ENCODE results near the gene NKG7. TPM values are rescaled to one million over a fixed set of nuclear protein-coding genes. Genes with fewer than 3 reads are reported as not detected.

The NKG7 gene
- total RNA-seq, 1 donor from 2014 or later, result not detected

GRCh38 chr19:51326216-51327065, 46.0 kb downstream of the NKG7 start:
- Mint-ChIP-seq H3K36me3 (peaks cover 8% of the 10 kb centered on the region), H3K27ac (no peak overlapping the region), H3K9me3 (no peaks in the 10 kb centered on the region), H3K4me3 (no peak overlapping the region), H3K27me3 (peaks cover 10% of the 10 kb centered on the region), H3K4me1 (ENCODE audit: unreplicated experiment) (no peaks in the 10 kb centered on the region)
- DNase-seq (ENCODE audit: extremely low spot score, unreplicated experiment), result no peak
- no peak for TF ChIP-seq CTCF (conservative IDR thresholded peaks at IDR 0.05)

- Mint-ChIP-seq H3K27me3 (peaks cover 10% of the 10 kb centered on the region), H3K36me3 (peaks cover under 1% of the 10 kb centered on the region), H3K9me3 (no peaks in the 10 kb centered on the region), H3K4me1 (ENCODE audit: unreplicated experiment) (peaks cover 4% of the 10 kb centered on the region), H3K4me3 (no peak overlapping the region), H3K27ac (no peak overlapping the region)
- DNase-seq (ENCODE audit: extremely low spot score, unreplicated experiment), result no peak
- TF ChIP-seq CTCF (conservative IDR thresholded peaks at IDR 0.05), result no peak
These were observed 47.1 kb downstream of the NKG7 start for GRCh38 chr19:51325161-51325976.

GRCh38 chr19:51324167-51324481, 48.3 kb downstream of the NKG7 start:
- no peaks in the 10 kb centered on the region for H3K36me3 Mint-ChIP-seq
- H3K27me3 Mint-ChIP-seq, result peaks cover 8% of the 10 kb centered on the region

GRCh38 chr19:51323481-51324166, 48.8 kb downstream of the NKG7 start:
- H3K36me3 Mint-ChIP-seq, result no peaks in the 10 kb centered on the region
- H3K4me3 Mint-ChIP-seq, result no peak overlapping the region
- peaks cover 15% of the 10 kb centered on the region for H3K4me1 Mint-ChIP-seq (ENCODE audit: unreplicated experiment)
- no peak overlapping the region for H3K27ac Mint-ChIP-seq
- H3K9me3 Mint-ChIP-seq, result no peaks in the 10 kb centered on the region
- no peak for DNase-seq (ENCODE audit: extremely low spot score, unreplicated experiment)
- peaks cover 8% of the 10 kb centered on the region for H3K27me3 Mint-ChIP-seq
- no peak for TF ChIP-seq CTCF (conservative IDR thresholded peaks at IDR 0.05)

More at GRCh38 chr19:51324167-51324481, 48.3 kb downstream of the NKG7 start:
- TF ChIP-seq CTCF (conservative IDR thresholded peaks at IDR 0.05), result no peak
- H3K9me3 Mint-ChIP-seq, result no peaks in the 10 kb centered on the region
- H3K4me1 Mint-ChIP-seq (ENCODE audit: unreplicated experiment), result peaks cover 12% of the 10 kb centered on the region
- no peak overlapping the region for H3K27ac Mint-ChIP-seq
- DNase-seq (ENCODE audit: extremely low spot score, unreplicated experiment), result no peak
- no peak overlapping the region for H3K4me3 Mint-ChIP-seq

- Mint-ChIP-seq H3K4me3 (no peak overlapping the region), H3K27ac (no peak overlapping the region), H3K9me3 (no peaks in the 10 kb centered on the region), H3K36me3 (no peaks in the 10 kb centered on the region), H3K4me1 (ENCODE audit: unreplicated experiment) (peaks cover 15% of the 10 kb centered on the region), H3K27me3 (peaks cover 4% of the 10 kb centered on the region)
- no peak for DNase-seq (ENCODE audit: extremely low spot score, unreplicated experiment)
- no peak for TF ChIP-seq CTCF (conservative IDR thresholded peaks at IDR 0.05)
These were observed 50.7 kb downstream of the NKG7 start for GRCh38 chr19:51321799-51322198.

Other genes with a start within 250 kb of the NKG7 start
- gene SIGLEC9, start 247.7 kb downstream of the NKG7 start, total RNA-seq (ENCODE audit: low replicate concordance), result not detected in 2 replicates
- gene SIGLEC7, start 230.4 kb downstream of the NKG7 start, total RNA-seq (ENCODE audit: low replicate concordance), result not detected in 2 replicates
- gene CD33, start 147.6 kb downstream of the NKG7 start, total RNA-seq (ENCODE audit: low replicate concordance), result not detected in 2 replicates
- gene SIGLECL1, start 121.6 kb downstream of the NKG7 start, total RNA-seq (ENCODE audit: low replicate concordance), result not detected in 2 replicates
- gene IGLON5, start 61.0 kb downstream of the NKG7 start, total RNA-seq (ENCODE audit: low replicate concordance), result 0.33 and 18.0 TPM in 2 replicates
- gene VSIG10L, start 30.5 kb downstream of the NKG7 start, total RNA-seq (ENCODE audit: low replicate concordance), result 2.4 and 5.9 TPM in 2 replicates
- gene ETFB, start 6.3 kb downstream of the NKG7 start, total RNA-seq (ENCODE audit: low replicate concordance), result 76.3 and 81.9 TPM in 2 replicates
- 0.97 TPM in 1 of 2 replicates, not detected in the other for gene CLDND2, start 3.7 kb downstream of the NKG7 start, total RNA-seq (ENCODE audit: low replicate concordance)
- 19.5 TPM in 1 of 2 replicates, not detected in the other for gene LIM2, start 15.3 kb upstream of the NKG7 start, total RNA-seq (ENCODE audit: low replicate concordance)
- gene C19orf84, start 17.9 kb upstream of the NKG7 start, total RNA-seq (ENCODE audit: low replicate concordance), result 0.43 TPM in 1 of 2 replicates, not detected in the other
- not detected in 2 replicates for gene SIGLEC10, start 45.0 kb upstream of the NKG7 start, total RNA-seq (ENCODE audit: low replicate concordance)
- not detected in 2 replicates for gene SIGLEC8, start 85.8 kb upstream of the NKG7 start, total RNA-seq (ENCODE audit: low replicate concordance)
- gene CEACAM18, start 105.9 kb upstream of the NKG7 start, total RNA-seq (ENCODE audit: low replicate concordance), result 0.19 TPM in 1 of 2 replicates, not detected in the other
- gene SIGLEC12, start 129.1 kb upstream of the NKG7 start, total RNA-seq (ENCODE audit: low replicate concordance), result not detected in 2 replicates
- not detected in 2 replicates for gene SIGLEC6, start 159.0 kb upstream of the NKG7 start, total RNA-seq (ENCODE audit: low replicate concordance)
- gene ZNF175, start 198.6 kb upstream of the NKG7 start, total RNA-seq (ENCODE audit: low replicate concordance), result 7.9 and 14.0 TPM in 2 replicates

Measured in type B pancreatic cell (in vitro differentiated cells).